RWPE2 (cell line): Measurements from ENCODE around the gene THSD7B.

Experiments used
- ATAC-seq: fragments of 200-7000 bp; cut with Tn5 transposase; 3 replicates; pipeline ENCODE4 v1.9.1; 2021; ENCODE audit warnings: low read depth
- DNase-seq: peaks from one replicate; pipeline ENCODE4 v3.0.0-alpha.2; 2020; ENCODE audit warnings: low spot score
- H3K27ac ChIP-seq: fragments of 450-650 bp; 2 replicates; pipeline ENCODE4 v1.5.1; 2017; ENCODE audit warnings: mild to moderate bottlenecking; ENCODE audit not compliant: poor library complexity, severe bottlenecking
- H3K27me3 ChIP-seq: fragments of 250-450 bp; sonication (Bioruptor Pico); 2 replicates; pipeline ENCODE4 v1.5.1; 2021; ENCODE audit warnings: mild to moderate bottlenecking, moderate library complexity; ENCODE audit not compliant: insufficient read depth, poor library complexity, severe bottlenecking
- H3K36me3 ChIP-seq: fragments of 250-450 bp; sonication (Bioruptor Pico); 2 replicates; pipeline ENCODE4 v1.5.1; 2020; ENCODE audit warnings: low read depth, mild to moderate bottlenecking, moderate library complexity
- H3K4me1 ChIP-seq: fragments of 250-450 bp; sonication (Bioruptor Pico); 2 replicates; pipeline ENCODE4 v1.5.1; 2021; ENCODE audit warnings: mild to moderate bottlenecking, moderate library complexity; ENCODE audit not compliant: insufficient read depth, poor library complexity, severe bottlenecking
- H3K4me3 ChIP-seq: fragments of 250-450 bp; sonication (Bioruptor Pico); 2 replicates; pipeline ENCODE4 v1.5.1; 2021; ENCODE audit warnings: mild to moderate bottlenecking, moderate library complexity; ENCODE audit not compliant: severe bottlenecking
- H3K9me3 ChIP-seq: fragments of 250-450 bp; sonication (Bioruptor Pico); 2 replicates; pipeline ENCODE4 v1.5.1; 2021; ENCODE audit warnings: mild to moderate bottlenecking, moderate library complexity; ENCODE audit not compliant: severe bottlenecking
- CTCF ChIP-seq: fragments of 450-650 bp; IDR thresholded peaks from one replicate; pipeline ENCODE4 v1.5.1; 2017; ENCODE audit warnings: mild to moderate bottlenecking, moderate library complexity; ENCODE audit not compliant: poor library complexity, severe bottlenecking

THSD7B gene

DNA sequence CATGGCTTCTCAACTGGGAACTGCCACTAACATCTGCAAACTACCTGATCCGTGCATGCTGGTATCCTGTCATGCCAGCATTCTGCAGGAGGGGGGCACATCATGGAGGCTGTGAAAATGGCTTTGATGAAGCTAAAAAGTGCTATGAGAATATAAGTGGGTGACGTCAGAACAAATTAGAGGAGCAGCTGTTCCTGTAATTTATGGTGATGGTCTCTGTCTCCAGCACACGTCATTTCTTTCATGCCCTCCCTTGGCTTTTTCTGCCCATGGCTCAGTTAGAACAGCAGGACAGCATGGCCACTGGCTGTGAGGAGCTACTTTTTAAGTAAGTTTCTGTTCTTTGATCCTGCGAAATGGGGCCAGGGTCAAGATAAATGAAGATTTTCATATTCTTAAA lies 466.3 kb downstream of the THSD7B start:
- Histone ChIP-seq H3K27me3 (no peaks in the 10 kb centered on the region), H3K4me1 (peaks cover 11% of the 10 kb centered on the region), H3K9me3 (no peaks in the 10 kb centered on the region), H3K4me3 (no peak overlapping the region), H3K36me3 (no peaks in the 10 kb centered on the region), H3K27ac (no peak overlapping the region)
- no peak for DNase-seq
- no peak for TF ChIP-seq CTCF
- no peak for ATAC-seq

GRCh38 chr2:137232076-137232475 lies 466.7 kb downstream of the THSD7B start:
- DNase-seq = no peak
- H3K36me3 ChIP-seq = no peaks in the 10 kb centered on the region
- H3K4me3 ChIP-seq = no peak overlapping the region
- no peak overlapping the region for H3K27ac ChIP-seq
- TF ChIP-seq CTCF = no peak
- H3K27me3 ChIP-seq = no peaks in the 10 kb centered on the region
- no peaks in the 10 kb centered on the region for H3K9me3 ChIP-seq
- ATAC-seq = no peak
- H3K4me1 ChIP-seq = peaks cover 11% of the 10 kb centered on the region

- Histone ChIP-seq H3K27ac (no peak overlapping the region), H3K4me1 (peaks cover 14% of the 10 kb centered on the region), H3K36me3 (no peaks in the 10 kb centered on the region), H3K4me3 (no peak overlapping the region), H3K27me3 (no peaks in the 10 kb centered on the region), H3K9me3 (no peaks in the 10 kb centered on the region)
- ATAC-seq (no peak), DNase-seq (no peak)
- TF ChIP-seq CTCF = no peak
Observed at GRCh38 chr2:137233091-137233490, 467.7 kb downstream of the THSD7B start.

DNA sequence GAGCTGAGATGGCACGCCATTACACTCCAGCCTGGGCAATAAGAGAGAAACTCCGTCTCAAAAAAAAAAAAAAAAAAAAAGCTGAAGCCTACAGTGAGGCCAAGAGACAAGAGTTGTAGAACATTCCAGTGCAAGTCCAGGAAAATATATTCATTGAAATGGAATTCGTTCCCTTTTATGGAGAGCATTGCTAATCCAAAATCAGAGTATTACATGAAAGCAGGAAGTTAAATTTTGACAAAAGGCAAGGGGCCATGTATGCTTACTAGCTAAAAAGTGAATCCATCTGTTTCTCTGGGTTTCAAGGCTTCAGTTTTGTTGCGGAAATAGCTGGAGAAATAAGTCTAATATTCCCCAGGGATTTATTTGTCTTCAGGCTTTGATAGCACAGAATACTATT lies 471.7 kb downstream of the THSD7B start:
- Histone ChIP-seq H3K36me3 (no peaks in the 10 kb centered on the region), H3K27me3 (no peaks in the 10 kb centered on the region), H3K9me3 (no peaks in the 10 kb centered on the region), H3K27ac (peak overlapping the region; percentile 23), H3K4me3 (no peak overlapping the region), H3K4me1 (peaks cover 4% of the 10 kb centered on the region)
- DNase-seq = no peak
- peak; percentile 77 for ATAC-seq
- TF ChIP-seq CTCF = no peak

DNA sequence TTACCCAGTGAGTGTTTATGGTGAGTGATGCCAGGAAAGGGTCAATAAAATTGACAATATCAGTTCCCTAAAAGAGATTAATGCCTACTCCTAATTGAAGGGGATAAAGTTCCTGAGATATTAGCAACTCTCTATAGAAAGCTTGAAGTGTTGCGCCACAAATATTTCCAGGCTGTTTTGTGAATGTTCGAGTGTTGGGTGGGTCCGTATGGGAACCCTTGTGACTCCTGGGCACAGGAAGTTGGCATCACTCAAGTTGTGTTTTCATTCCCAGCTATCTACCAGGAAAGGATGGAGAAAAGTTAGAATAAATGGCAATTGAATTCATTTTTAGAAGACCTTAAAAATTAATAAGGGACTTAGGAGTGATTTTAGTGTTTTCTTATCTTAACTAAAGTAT lies 472.7 kb downstream of the THSD7B start:
- DNase-seq = no peak
- Histone ChIP-seq H3K4me3 (no peak overlapping the region), H3K27me3 (no peaks in the 10 kb centered on the region), H3K27ac (no peak overlapping the region), H3K9me3 (no peaks in the 10 kb centered on the region), H3K4me1 (peaks cover 4% of the 10 kb centered on the region), H3K36me3 (no peaks in the 10 kb centered on the region)
- no peak for ATAC-seq
- no peak for TF ChIP-seq CTCF
